ENCODE measurements around the gene OR11G2.

- TF ChIP-seq CTCF (IDR thresholded peaks at IDR 0.05; ENCODE audit: low read depth, low read length, poor library complexity, severe bottlenecking) (no peak), EZH2phosphoT487 (IDR thresholded peaks at IDR 0.05; ENCODE audit: borderline replicate concordance, low read length) (no peak)
These were observed 14.4 kb upstream of the OR11G2 start for GRCh38 chr14:20176330-20176729.
